NCI-H748 (cell line): ENCODE results near the gene SLC22A7.
"Not testable (repeated sequence)": the region's sequence is repeated elsewhere in the genome, so short reads cannot be mapped to it uniquely, and the experiment has no call there.

ENCODE experiments used
- DNase-seq: peaks from one replicate; lab custom pipeline; 2025; ENCODE audit not compliant: unreplicated experiment; lab: John Stamatoyannopoulos, UW

Gene SLC22A7

GRCh38 chr6:43299338-43300293 lies 1.6 kb downstream of the SLC22A7 start:
- no peak for DNase-seq

GRCh38 chr6:43301081-43301870 lies 3.2 kb downstream of the SLC22A7 start:
- no peak for DNase-seq

- DNase-seq = no peak
Measured at GRCh38 chr6:43302126-43302525, 4.1 kb downstream of the SLC22A7 start.

GRCh38 chr6:43303006-43303405 lies 4.9 kb downstream of the SLC22A7 start:
- DNase-seq = not testable (repeated sequence)

GRCh38 chr6:43303751-43304331 lies 5.8 kb downstream of the SLC22A7 start:
- no peak for DNase-seq

- no peak for DNase-seq
Measured at GRCh38 chr6:43304361-43304760, 6.3 kb downstream of the SLC22A7 start.

GRCh38 chr6:43304882-43305281 lies 6.8 kb downstream of the SLC22A7 start:
- no peak for DNase-seq

GRCh38 chr6:43306086-43306485 lies 8.0 kb downstream of the SLC22A7 start:
- DNase-seq = no peak

- no peak for DNase-seq
Measured at GRCh38 chr6:43307451-43308100, 9.5 kb downstream of the SLC22A7 start.

- peak; percentile 84 for DNase-seq
Measured at GRCh38 chr6:43308101-43308989, 10.3 kb downstream of the SLC22A7 start, which contains the start of gene CRIP3. TSS of gene CRIP3 (minus strand) at chr6:43308826. CDS start at chr6:43308792, 34 bp downstream.

- DNase-seq = no peak
Measured at GRCh38 chr6:43308990-43309477, 11.0 kb downstream of the SLC22A7 start.

- no peak for DNase-seq
Measured at GRCh38 chr6:43310134-43310533, 12.1 kb downstream of the SLC22A7 start.

GRCh38 chr6:43310624-43311023 lies 12.6 kb downstream of the SLC22A7 start:
- no peak for DNase-seq

GRCh38 chr6:43311666-43312065 lies 13.6 kb downstream of the SLC22A7 start:
- DNase-seq = no peak

- no peak for DNase-seq
Measured at GRCh38 chr6:43313813-43314212, 15.8 kb downstream of the SLC22A7 start.

- DNase-seq = no peak
Measured at GRCh38 chr6:43318011-43318410, 20.0 kb downstream of the SLC22A7 start.

GRCh38 chr6:43325876-43326275 lies 27.8 kb downstream of the SLC22A7 start:
- no peak for DNase-seq

- no peak for DNase-seq
Measured at GRCh38 chr6:43328528-43328927, 30.5 kb downstream of the SLC22A7 start.

- no peak for DNase-seq
Measured at GRCh38 chr6:43331470-43331869, 33.4 kb downstream of the SLC22A7 start.

- no peak for DNase-seq
Measured at GRCh38 chr6:43331891-43332290, 33.8 kb downstream of the SLC22A7 start.
